Measurements from ENCODE around the gene STAT5A.

DNA sequence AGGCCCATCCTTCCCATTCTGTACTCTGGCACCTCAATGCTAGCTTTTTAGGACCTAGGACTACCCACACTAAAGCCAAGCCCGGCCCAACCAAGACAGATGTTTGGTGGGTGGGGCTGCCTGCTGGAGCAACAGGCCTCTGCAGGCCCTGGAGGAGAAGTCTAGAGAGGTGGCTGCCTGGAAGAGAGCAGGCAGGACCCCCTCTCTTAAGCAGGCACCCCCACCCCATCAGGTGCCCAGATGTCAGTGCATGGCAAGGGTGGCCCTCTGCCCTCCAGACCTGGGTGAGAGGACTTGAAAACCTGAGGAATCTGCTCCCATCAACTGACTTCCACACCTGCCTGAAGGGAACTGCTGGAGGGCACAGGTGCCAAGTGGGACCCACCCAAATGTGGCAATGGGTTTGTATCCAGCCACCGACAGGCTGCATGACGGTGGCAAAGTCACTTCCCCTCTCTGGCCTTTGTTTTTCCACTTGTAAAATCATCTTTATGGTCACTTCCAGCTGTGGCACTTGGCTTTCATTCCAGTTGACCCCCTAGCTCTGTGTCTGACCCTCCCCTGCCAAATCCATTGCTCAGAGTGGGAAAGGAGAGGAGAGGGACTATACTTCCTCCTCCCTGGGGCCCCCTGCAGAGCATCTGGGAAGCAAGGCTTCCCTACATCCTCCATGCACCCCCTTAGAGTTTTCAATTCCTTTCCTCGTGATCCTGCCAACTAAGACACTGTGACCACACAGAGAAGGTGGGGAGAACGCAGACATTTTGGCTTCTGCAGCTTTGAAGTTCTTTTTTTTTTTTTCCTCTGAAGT is 1.7 kb upstream of the STAT5A start:
- TF ChIP-seq, protein P1, sequence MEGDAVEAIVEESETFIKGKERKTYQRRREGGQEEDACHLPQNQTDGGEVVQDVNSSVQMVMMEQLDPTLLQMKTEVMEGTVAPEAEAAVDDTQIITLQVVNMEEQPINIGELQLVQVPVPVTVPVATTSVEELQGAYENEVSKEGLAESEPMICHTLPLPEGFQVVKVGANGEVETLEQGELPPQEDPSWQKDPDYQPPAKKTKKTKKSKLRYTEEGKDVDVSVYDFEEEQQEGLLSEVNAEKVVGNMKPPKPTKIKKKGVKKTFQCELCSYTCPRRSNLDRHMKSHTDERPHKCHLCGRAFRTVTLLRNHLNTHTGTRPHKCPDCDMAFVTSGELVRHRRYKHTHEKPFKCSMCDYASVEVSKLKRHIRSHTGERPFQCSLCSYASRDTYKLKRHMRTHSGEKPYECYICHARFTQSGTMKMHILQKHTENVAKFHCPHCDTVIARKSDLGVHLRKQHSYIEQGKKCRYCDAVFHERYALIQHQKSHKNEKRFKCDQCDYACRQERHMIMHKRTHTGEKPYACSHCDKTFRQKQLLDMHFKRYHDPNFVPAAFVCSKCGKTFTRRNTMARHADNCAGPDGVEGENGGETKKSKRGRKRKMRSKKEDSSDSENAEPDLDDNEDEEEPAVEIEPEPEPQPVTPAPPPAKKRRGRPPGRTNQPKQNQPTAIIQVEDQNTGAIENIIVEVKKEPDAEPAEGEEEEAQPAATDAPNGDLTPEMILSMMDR (IDR thresholded peaks at IDR 0.05): no peak
- no peak for TF ChIP-seq POLR2A (IDR thresholded peaks at IDR 0.05)
